K562 (cell line): ENCODE data around the gene VWA3B. TPM values are rescaled to one million over a fixed set of nuclear protein-coding genes. Genes with fewer than 3 reads are reported as not detected.

Source experiments
- ATAC-seq: fragments of 200-7000 bp; cut with Tn5 transposase; 3 replicates; pipeline ENCODE4 v1.9.1; 2020; ENCODE audit warnings: moderate library complexity
- BruUV-seq: library from RNA; stranded (reverse); fragments of 400-500 nt; replicated peaks from 2 replicates; lab custom pipeline; 2021; lab: Mats Ljungman, UMichigan
- CTCF ChIA-PET: fragments of 300-600 bp; formaldehyde crosslinking; extraction: SDS; loops from one replicate; lab custom pipeline; 2021; ENCODE audit warnings: low intra/inter-chr PET ratio; lab: Yijun Ruan, JAX
- POLR2A ChIA-PET: fragments of 300-600, 350-650 bp; sonication (Branson Sonifier 250); formaldehyde crosslinking; extraction: SDS; loops from one replicate; lab custom pipeline; 2021; ENCODE audit warnings: antibody characterized with exemption, inconsistent platforms; lab: Yijun Ruan, JAX
- DNase-seq, 4 experiments: peaks; one replicate each; pipeline versions ENCODE4 v3.0.0 to v3.0.0-alpha.2; 2011 to 2018; ENCODE audit warnings: low spot score in 3 of 4, mixed read lengths in 3 of 4; ENCODE audit errors: extremely low read depth in 1 of 4
- FAIRE-seq: peaks from 2 replicates; lab custom pipeline; 2011; peaks lifted over from hg19 to GRCh38; lab: Jason Lieb, UNC
- H2AFZ ChIP-seq: 2 replicates; pipeline ENCODE4 v1.6.0; 2011; ENCODE audit warnings: low read depth, low read length, control low read depth, inconsistent platforms
- H3K27ac ChIP-seq: fragments of 200-600 bp; 3 replicates; pipeline ENCODE4 v1.8.0; 2011; ENCODE audit warnings: low read depth, mild to moderate bottlenecking, control low read depth, inconsistent platforms, low read length, moderate library complexity, mixed read lengths; ENCODE audit errors: extremely low read depth
- H3K27me3 ChIP-seq, 2 experiments: fragments of 300-600 bp in 1 of 2; 2 replicates in 1 of 2; 3 replicates in 1 of 2; pipeline versions ENCODE4 v1.6.0 to v1.8.0; 2011; ENCODE audit warnings: inconsistent platforms in 2 of 2, low read length in 2 of 2, mild to moderate bottlenecking in 1 of 2, mixed read lengths in 1 of 2, moderate library complexity in 1 of 2; ENCODE audit not compliant: control insufficient read depth in 2 of 2, insufficient read depth in 2 of 2
- H3K36me3 ChIP-seq: fragments of 300-600 bp; 3 replicates; pipeline ENCODE4 v1.8.0; 2011; ENCODE audit warnings: mild to moderate bottlenecking, low read length, inconsistent platforms; ENCODE audit not compliant: control insufficient read depth, insufficient read depth
- H3K4me1 ChIP-seq, 2 experiments: fragments of 200-600 bp in 1 of 2; replicated peaks in 1 of 2; 2 replicates in 1 of 2; 3 replicates in 1 of 2; pipeline versions ENCODE4 v1.5.1 to v1.8.0; 2011; ENCODE audit warnings: inconsistent platforms in 2 of 2, low read length in 2 of 2, mild to moderate bottlenecking in 1 of 2, mixed read lengths in 1 of 2, moderate library complexity in 1 of 2; ENCODE audit not compliant: control insufficient read depth in 2 of 2, insufficient read depth in 2 of 2
- H3K4me2 ChIP-seq: 2 replicates; pipeline ENCODE4 v1.6.1; 2011; ENCODE audit warnings: low read length, control low read depth, inconsistent platforms, mixed read lengths; ENCODE audit not compliant: insufficient read depth
- H3K4me3 ChIP-seq: fragments of 200-600 bp; sonication (generic), shearing (Covaris generic); 2 replicates; pipeline ENCODE4 v1.5.1; 2016; ENCODE audit warnings: control low read depth, inconsistent platforms
- H3K79me2 ChIP-seq: fragments of 200-600 bp; 3 replicates; pipeline ENCODE4 v1.8.0; 2011; ENCODE audit warnings: low read length, inconsistent platforms; ENCODE audit not compliant: control insufficient read depth, insufficient read depth
- H3K9ac ChIP-seq, 2 experiments: 2 replicates each; pipeline versions ENCODE4 v1.6.0 to v1.6.1; 2011; ENCODE audit warnings: low read depth in 2 of 2, low read length in 2 of 2, control low read depth in 1 of 2, inconsistent platforms in 1 of 2, mild to moderate bottlenecking in 1 of 2, mixed read lengths in 1 of 2; ENCODE audit not compliant: insufficient read depth in 1 of 2
- H3K9me1 ChIP-seq: one replicate; pipeline ENCODE4 v1.6.0; 2011; ENCODE audit warnings: inconsistent platforms, mild to moderate bottlenecking, low read length, moderate library complexity; ENCODE audit not compliant: control insufficient read depth, insufficient read depth
- H3K9me3 ChIP-seq: replicated peaks from 2 replicates; pipeline ENCODE4 v1.5.1; 2011; ENCODE audit warnings: low read depth, low read length, inconsistent platforms; ENCODE audit not compliant: control insufficient read depth, insufficient read depth
- H4K20me1 ChIP-seq: replicated peaks from 2 replicates; pipeline ENCODE4 v1.6.1; 2011; ENCODE audit warnings: low read length, inconsistent platforms, mixed read lengths; ENCODE audit not compliant: control insufficient read depth, insufficient read depth
- ATF3 ChIP-seq, 2 experiments: fragments of 450-650 bp in 1 of 2; sonication (generic) in 1 of 2; formaldehyde crosslinking in 1 of 2; IDR thresholded peaks in 1 of 2; conservative IDR thresholded peaks in 1 of 2; 2 replicates each; pipeline versions ENCODE4 v1.6.1 to v1.8.1; 2016 to 2023; ENCODE audit warnings: mild to moderate bottlenecking in 2 of 2, moderate library complexity in 2 of 2, inconsistent platforms in 1 of 2, missing genetic modification reagents in 1 of 2
- CREB3L1 ChIP-seq: fragments of 450-650 bp; IDR thresholded peaks from 2 replicates; pipeline ENCODE4 v1.6.1; 2014; ENCODE audit warnings: low read depth, mild to moderate bottlenecking, moderate library complexity, borderline replicate concordance
- EZH2 ChIP-seq: IDR thresholded peaks from 2 replicates; pipeline ENCODE4 v1.6.1; 2012; ENCODE audit warnings: low read depth, mild to moderate bottlenecking, inconsistent platforms, low read length, borderline replicate concordance
- FOXP4 ChIP-seq: sonication (generic); formaldehyde crosslinking; IDR thresholded peaks from 2 replicates; pipeline ENCODE4 v1.8.0; 2022; ENCODE audit warnings: mild to moderate bottlenecking, missing genetic modification reagents, borderline replicate concordance
- GABPA ChIP-seq: fragments of 200-800 bp; sonication (Bioruptor generic); conservative IDR thresholded peaks from 2 replicates; pipeline ENCODE4 v1.6.1; 2016; ENCODE audit warnings: low read depth, missing genetic modification characterization, missing compliant biosample characterization
- HDAC6 ChIP-seq: IDR thresholded peaks from 2 replicates; pipeline ENCODE4 v1.6.1; 2012; ENCODE audit warnings: low read depth, mild to moderate bottlenecking, control low read depth, inconsistent platforms, low read length, moderate library complexity
- IRF1 ChIP-seq: sonication (generic); formaldehyde crosslinking; IDR thresholded peaks from 2 replicates; pipeline ENCODE4 v1.8.0; 2022; ENCODE audit warnings: missing genetic modification reagents, mild to moderate bottlenecking, borderline replicate concordance
- MCM5 ChIP-seq: fragments of 450-650 bp; IDR thresholded peaks from 2 replicates; pipeline ENCODE4 v1.6.1; 2016; ENCODE audit warnings: low read depth
- NFATC3 ChIP-seq: fragments of 450-650 bp; IDR thresholded peaks from 2 replicates; pipeline ENCODE4 v1.6.1; 2017; ENCODE audit warnings: mild to moderate bottlenecking
- PPARD ChIP-seq: fragments of 250-450 bp; sonication (Bioruptor Pico); IDR thresholded peaks from 2 replicates; pipeline ENCODE4 v1.8.0; 2022; ENCODE audit warnings: inconsistent platforms, mild to moderate bottlenecking, moderate library complexity
- SMARCA5 ChIP-seq: fragments of 450-650 bp; IDR thresholded peaks from 2 replicates; pipeline ENCODE4 v1.6.1; 2016
- USF2 ChIP-seq: sonication (generic); formaldehyde crosslinking; IDR thresholded peaks from 2 replicates; pipeline ENCODE4 v1.5.0; 2020; ENCODE audit warnings: missing genetic modification reagents
- XRCC4 ChIP-seq: IDR thresholded peaks from one replicate; pipeline ENCODE4 v1.6.1; 2011; ENCODE audit not compliant: insufficient read depth, insufficient read length; ENCODE audit errors: extremely low read depth
- ZNF668 ChIP-seq: fragments of 250-450 bp; sonication (Bioruptor Pico); IDR thresholded peaks from 2 replicates; pipeline ENCODE4 v1.8.0; 2022; ENCODE audit warnings: mild to moderate bottlenecking, inconsistent platforms
- WGBS: fragments of 100-300 bp; shearing (Covaris generic); methylation state at CpG from one replicate; pipeline ENCODE4 v1.1.6; 2016; ENCODE audit warnings: low coverage, mixed read lengths; ENCODE audit not compliant: insufficient coverage; ENCODE audit errors: missing lambda C conversion rate; 5-methylcytosine and 5-hydroxymethylcytosine counted together
- in situ Hi-C: fragments of 300-500 bp; cut with MboI; formaldehyde crosslinking; loops from 4 replicates; pipeline ENCODE4 v1.15.0; 2018; ENCODE audit warnings: inconsistent platforms, mixed read lengths
- intact Hi-C: fragments of 100-400 bp; cut with micrococcal nuclease; formaldehyde crosslinking; loops from 2 replicates; pipeline ENCODE4 v1.14.2; 2022
- polyA plus RNA-seq, 8 experiments: library from polyadenylated mRNA; depleted of rRNA in 4 of 8; stranded (reverse) in 5 of 8; unstranded in 3 of 8; fragments of >200 nt; fragmentation: Nextera tagmentation in 2 of 8; fragmentation: Illumina TruSeq in 1 of 8; extraction: Ambion mirVana in 2 of 8; extraction: Trizol in 1 of 8; gene quantifications; 2 replicates each; pipeline versions ENCODE4 v1.2.1 to v1.2.3, GENCODE V29; 2011 to 2014; ENCODE audit warnings: inconsistent platforms in 1 of 8, missing spikeins in 1 of 8
- total RNA-seq, 7 experiments: library from RNA; depleted of rRNA in 6 of 7; stranded (reverse); fragments of >200 nt in 6 of 7; fragmentation: Illumina TruSeq in 2 of 7; extraction: Trizol in 2 of 7; gene quantifications; 2 replicates each; pipeline versions ENCODE4 v1.2.1 to v1.2.3, GENCODE V29; 2011 to 2021; ENCODE audit warnings: low replicate concordance in 1 of 7

VWA3B gene
- total and polyA plus RNA-seq, 9 of the 15 experiments (the other 6 are each of a cell fraction or from before 2014, with no cell fraction given), result not detected

GRCh38 chr2:98180456-98180855 lies 93.5 kb downstream of the VWA3B start:
- Histone ChIP-seq H3K9ac (no peak overlapping the region), H3K4me1 (no peaks in the 10 kb centered on the region), H3K9me1 (no peaks in the 10 kb centered on the region), H3K27ac (no peak overlapping the region), H3K4me2 (no peak overlapping the region), H3K36me3 (no peaks in the 10 kb centered on the region), H2AFZ (no peak overlapping the region), H3K9me3 (no peaks in the 10 kb centered on the region), H3K27me3 (peaks cover 9 to 45% of the 10 kb centered on the region in 2 experiments), H3K79me2 (no peaks in the 10 kb centered on the region), H3K4me3 (no peak overlapping the region), H4K20me1 (no peaks in the 10 kb centered on the region)
- intact Hi-C loops (no loop called here), in situ Hi-C loops (no loop called here)
- POLR2A ChIA-PET, result interaction anchor here (0.9 to 1.3 kb wide), 2 partner anchors 11 to 17 kb away, joined by 3 to 4 read pairs; no protein-coding TSS in a partner anchor
- WGBS, result 4% methylated on average over 2 of the region's 2 CpGs
- BruUV-seq, result no TSS peak
- DNase-seq (no peak), ATAC-seq (no peak), FAIRE-seq (no peak)
- CTCF ChIA-PET, result no interaction called here
- TF ChIP-seq FOXP4 (no peak), HDAC6 (no peak), ZNF668 (no peak), EZH2 (no peak), IRF1 (CRISPR knock-in tag) (no peak), MCM5 (no peak), CREB3L1 (no peak), ATF3 (IDR thresholded peaks at IDR 0.05) (no peak), ATF3 (CRISPR knock-in tag; conservative IDR thresholded peaks at IDR 0.05) (no peak), XRCC4 (no peak), USF2 (no peak), SMARCA5 (no peak), PPARD (CRISPR knock-in tag) (no peak), GABPA (no peak), NFATC3 (no peak)
